Measurements from ENCODE around the gene MAGEF1.

The MAGEF1 gene

GRCh38 chr3:184690192-184690883 lies 21.5 kb downstream of the MAGEF1 start:
- DNase-seq (ENCODE audit: low spot score) = no peak

- DNase-seq (ENCODE audit: low spot score) = no peak
Observed at GRCh38 chr3:184688882-184689271, 23.0 kb downstream of the MAGEF1 start.

- DNase-seq (ENCODE audit: low spot score) = no peak
Observed at GRCh38 chr3:184688251-184688881, 23.5 kb downstream of the MAGEF1 start.

- DNase-seq (ENCODE audit: low spot score) = peak; percentile 8
Observed at GRCh38 chr3:184687363-184688015, 24.4 kb downstream of the MAGEF1 start.

GRCh38 chr3:184685646-184686045 lies 26.2 kb downstream of the MAGEF1 start:
- no peak for DNase-seq (ENCODE audit: low spot score)

- DNase-seq (ENCODE audit: low spot score) = no peak
Observed at GRCh38 chr3:184685055-184685454, 26.8 kb downstream of the MAGEF1 start.

GRCh38 chr3:184683900-184684560 lies 27.8 kb downstream of the MAGEF1 start:
- no peak for DNase-seq (ENCODE audit: low spot score)

GRCh38 chr3:184683234-184683633 lies 28.6 kb downstream of the MAGEF1 start:
- no peak for DNase-seq (ENCODE audit: low spot score)

GRCh38 chr3:184682671-184683070 lies 29.2 kb downstream of the MAGEF1 start:
- DNase-seq (ENCODE audit: low spot score) = no peak

- no peak for DNase-seq (ENCODE audit: low spot score)
Observed at GRCh38 chr3:184680385-184681345, 31.2 kb downstream of the MAGEF1 start.

GRCh38 chr3:184679056-184679816 lies 32.6 kb downstream of the MAGEF1 start:
- DNase-seq (ENCODE audit: low spot score) = no peak

- no peak for DNase-seq (ENCODE audit: low spot score)
Observed at GRCh38 chr3:184678317-184679055, 33.4 kb downstream of the MAGEF1 start.

- no peak for DNase-seq (ENCODE audit: low spot score)
Observed at GRCh38 chr3:184677344-184678316, 34.2 kb downstream of the MAGEF1 start.

GRCh38 chr3:184676927-184677326 lies 34.9 kb downstream of the MAGEF1 start:
- no peak for DNase-seq (ENCODE audit: low spot score)

- no peak for DNase-seq (ENCODE audit: low spot score)
Observed at GRCh38 chr3:184674626-184675025, 37.2 kb downstream of the MAGEF1 start.

GRCh38 chr3:184672977-184673870 lies 38.6 kb downstream of the MAGEF1 start:
- DNase-seq (ENCODE audit: low spot score) = no peak

- no peak for DNase-seq (ENCODE audit: low spot score)
Observed at GRCh38 chr3:184672335-184672734, 39.5 kb downstream of the MAGEF1 start.

GRCh38 chr3:184670091-184670602 lies 41.7 kb downstream of the MAGEF1 start:
- no peak for DNase-seq (ENCODE audit: low spot score)
